ENCODE measurements around the gene PASK. TPM values are rescaled to one million over a fixed set of nuclear protein-coding genes. Genes with fewer than 3 reads are reported as not detected.

PASK gene
- total RNA-seq, 2 experiments from 2014 or later = 71.3 to 74.8 TPM

DNA sequence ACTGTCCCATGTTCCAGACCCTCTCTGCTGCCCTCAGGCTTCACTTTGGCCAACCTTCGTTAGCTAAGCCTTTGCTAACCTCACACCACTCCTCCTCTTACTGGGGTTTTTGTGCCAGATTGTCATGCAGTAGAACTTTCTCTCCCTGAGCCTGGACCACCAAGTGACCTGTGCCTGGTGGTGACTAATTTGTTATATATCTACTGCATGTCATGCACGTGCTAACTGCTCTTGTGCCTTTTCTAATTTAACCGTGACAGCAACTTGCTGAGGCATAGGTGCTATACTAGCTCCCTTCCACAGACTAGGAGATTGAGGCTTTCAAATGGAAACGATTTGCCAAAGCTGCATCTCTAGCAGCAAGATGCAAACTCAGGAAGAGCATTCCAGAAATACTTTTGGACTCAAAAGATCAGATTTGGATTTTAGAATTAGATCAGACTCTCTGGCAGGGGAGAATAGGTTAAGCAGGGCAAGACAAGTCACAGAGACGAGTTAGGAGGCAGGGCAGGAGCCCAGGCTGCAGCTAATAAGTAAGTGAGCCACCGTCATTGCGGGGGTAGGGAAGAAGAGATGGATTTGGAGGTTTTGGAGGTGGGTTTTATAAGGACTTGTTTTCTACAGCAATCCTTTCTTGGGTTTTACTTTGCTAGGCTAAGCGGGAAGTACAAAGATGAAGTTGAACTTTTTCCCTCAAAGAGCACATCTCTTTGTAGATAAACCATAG lies 2.8 kb upstream of the PASK start:
- ChIA-PET CTCF (interaction anchor here (3.7 kb wide), 1 partner anchor 74 kb away, joined by 30 read pairs; no protein-coding TSS in a partner anchor), POLR2A (interaction anchor here (0.7 to 1.6 kb wide), 5 partner anchors 11 to 585 kb away, joined by 3 to 6 read pairs (median 4); no protein-coding TSS in a partner anchor)
- peaks cover 10% of the 10 kb centered on the region for H3K36me3 Mint-ChIP-seq (ENCODE audit: low read depth)
- peak overlapping the region; percentile 86 for H3K4me3 Mint-ChIP-seq
- no peak for ATAC-seq
- no peak for DNase-seq
- intact Hi-C loops (cut with micrococcal nuclease) = no loop called here
- H3K27ac Mint-ChIP-seq = peak overlapping the region; percentile 7
- H3K9me3 Mint-ChIP-seq = no peaks in the 10 kb centered on the region
- no peaks in the 10 kb centered on the region for H3K27me3 Mint-ChIP-seq
- peaks cover 44% of the 10 kb centered on the region for H3K4me1 Mint-ChIP-seq (ENCODE audit: low read depth)
- TF ChIP-seq, protein P1, sequence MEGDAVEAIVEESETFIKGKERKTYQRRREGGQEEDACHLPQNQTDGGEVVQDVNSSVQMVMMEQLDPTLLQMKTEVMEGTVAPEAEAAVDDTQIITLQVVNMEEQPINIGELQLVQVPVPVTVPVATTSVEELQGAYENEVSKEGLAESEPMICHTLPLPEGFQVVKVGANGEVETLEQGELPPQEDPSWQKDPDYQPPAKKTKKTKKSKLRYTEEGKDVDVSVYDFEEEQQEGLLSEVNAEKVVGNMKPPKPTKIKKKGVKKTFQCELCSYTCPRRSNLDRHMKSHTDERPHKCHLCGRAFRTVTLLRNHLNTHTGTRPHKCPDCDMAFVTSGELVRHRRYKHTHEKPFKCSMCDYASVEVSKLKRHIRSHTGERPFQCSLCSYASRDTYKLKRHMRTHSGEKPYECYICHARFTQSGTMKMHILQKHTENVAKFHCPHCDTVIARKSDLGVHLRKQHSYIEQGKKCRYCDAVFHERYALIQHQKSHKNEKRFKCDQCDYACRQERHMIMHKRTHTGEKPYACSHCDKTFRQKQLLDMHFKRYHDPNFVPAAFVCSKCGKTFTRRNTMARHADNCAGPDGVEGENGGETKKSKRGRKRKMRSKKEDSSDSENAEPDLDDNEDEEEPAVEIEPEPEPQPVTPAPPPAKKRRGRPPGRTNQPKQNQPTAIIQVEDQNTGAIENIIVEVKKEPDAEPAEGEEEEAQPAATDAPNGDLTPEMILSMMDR (IDR thresholded peaks at IDR 0.05) = no peak

- Mint-ChIP-seq H3K9me3 (no peaks in the 10 kb centered on the region), H3K36me3 (ENCODE audit: low read depth) (peaks cover 10% of the 10 kb centered on the region), H3K27me3 (no peaks in the 10 kb centered on the region), H3K27ac (peak overlapping the region; percentile 90), H3K4me1 (ENCODE audit: low read depth) (peaks cover 50% of the 10 kb centered on the region), H3K4me3 (peak overlapping the region; percentile 86)
- TF ChIP-seq, protein P1 (IDR thresholded peaks at IDR 0.05) = no peak
- CTCF ChIA-PET = interaction anchor here (0.8 to 3.7 kb wide), 3 partner anchors 66 to 236 kb away, joined by 4 to 30 read pairs (median 4); no protein-coding TSS in a partner anchor
- ATAC-seq = peak; percentile 1
- intact Hi-C loops (cut with micrococcal nuclease) = no loop called here
- POLR2A ChIA-PET = interaction anchor here (0.9 to 3.8 kb wide), 14 partner anchors 8 to 708 kb away, joined by 3 to 24 read pairs (median 4); partner anchors contain the start of gene MTERF4
- DNase-seq = no peak
Measured at GRCh38 chr2:241150660-241151530, 1.6 kb upstream of the PASK start.

DNA sequence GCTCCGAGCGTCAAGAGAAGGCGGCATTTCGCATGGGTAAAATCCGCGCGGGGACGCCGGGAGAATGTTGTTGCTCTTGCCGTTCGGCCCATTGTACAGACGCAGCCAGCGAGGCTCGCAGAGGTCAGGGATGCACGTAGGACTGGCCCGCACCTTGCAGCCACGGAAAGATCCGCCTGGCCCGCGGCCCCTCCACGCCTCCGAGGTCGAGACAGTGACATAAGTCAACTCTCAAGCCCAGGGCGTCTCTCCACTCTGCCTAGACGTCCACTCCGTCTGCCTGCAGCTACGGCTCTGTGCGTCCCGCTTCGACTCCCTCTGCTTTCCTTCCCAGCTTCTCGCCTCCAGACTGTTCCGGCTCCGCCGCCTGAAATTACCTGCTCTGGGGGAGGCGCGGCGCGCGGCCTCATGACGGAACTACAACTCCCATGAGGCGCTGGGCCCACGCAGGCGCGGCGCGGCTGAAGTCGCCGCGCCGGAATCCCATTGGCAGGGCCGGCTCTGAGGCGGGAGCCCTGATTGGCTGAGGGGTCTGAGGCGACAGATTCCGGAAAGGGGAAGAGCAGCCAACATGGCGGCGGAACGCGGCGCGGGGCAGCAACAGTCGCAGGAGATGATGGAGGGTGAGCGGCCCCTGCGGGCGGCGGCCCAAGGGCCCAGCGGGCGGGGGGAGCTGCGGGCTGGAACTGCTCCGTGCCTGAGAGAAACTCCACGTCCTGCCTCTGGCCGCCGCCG lies 820 bp upstream of the PASK start, which contains the start of gene PPP1R7:
Gene PPP1R7, plus strand, starts transcription at position 543 of the 735 bp plus-strand sequence. Its CDS starts 29 bp downstream, at position 572.
- ATAC-seq (peak; percentile 85), DNase-seq (peak; percentile 97)
- no peaks in the 10 kb centered on the region for H3K9me3 Mint-ChIP-seq
- H3K36me3 Mint-ChIP-seq (ENCODE audit: low read depth) = peaks cover 10% of the 10 kb centered on the region
- ChIA-PET POLR2A (interaction anchor here (0.8 to 3.8 kb wide), 16 partner anchors 9 to 709 kb away, joined by 3 to 24 read pairs (median 4); partner anchors contain the start of gene MTERF4), CTCF (interaction anchor here (0.7 to 3.7 kb wide), 10 partner anchors 12 to 236 kb away, joined by 3 to 30 read pairs (median 4); partner anchors contain the start of gene MTERF4)
- H3K27ac Mint-ChIP-seq = peak within 1 kb of the TSS; percentile 90
- peak within 1 kb of the TSS; percentile 86 for H3K4me3 Mint-ChIP-seq
- intact Hi-C loops (cut with micrococcal nuclease) = loop anchor here (5.0 to 10.0 kb wide), 2 partner anchors 43 to 65 kb away; no protein-coding TSS in a partner anchor
- TF ChIP-seq, protein P1 (IDR thresholded peaks at IDR 0.05) = no peak
- H3K27me3 Mint-ChIP-seq = no peaks in the 10 kb centered on the region
- peaks cover 50% of the 10 kb centered on the region for H3K4me1 Mint-ChIP-seq (ENCODE audit: low read depth)

- Mint-ChIP-seq H3K27ac (peak overlapping the region; percentile 90), H3K4me1 (ENCODE audit: low read depth) (peaks cover 45% of the 10 kb centered on the region), H3K4me3 (peak overlapping the region; percentile 86), H3K27me3 (no peaks in the 10 kb centered on the region), H3K9me3 (no peaks in the 10 kb centered on the region), H3K36me3 (ENCODE audit: low read depth) (peaks cover 8% of the 10 kb centered on the region)
- intact Hi-C loops (cut with micrococcal nuclease) = loop anchor here (5.0 to 10.0 kb wide), 2 partner anchors 42 to 65 kb away; no protein-coding TSS in a partner anchor
- POLR2A ChIA-PET = interaction anchor here (0.8 to 3.8 kb wide), 11 partner anchors 10 to 140 kb away, joined by 3 to 24 read pairs (median 7); partner anchors contain the start of gene MTERF4
- TF ChIP-seq, protein P1 (IDR thresholded peaks at IDR 0.05) = no peak
- ATAC-seq = no peak
- DNase-seq = no peak
- CTCF ChIA-PET = interaction anchor here (0.7 to 3.7 kb wide), 8 partner anchors 12 to 166 kb away, joined by 3 to 30 read pairs (median 4); partner anchors contain the start of gene MTERF4
Measured at GRCh38 chr2:241149675-241149924, 328 bp upstream of the PASK start.

Data from activated CD8-positive, alpha-beta T cell treated with anti-CD3 and anti-CD28 coated beads for 36 hours (primary cell).